GM23248 (cell line): ENCODE data around the gene IGFBP3.

Experiments
- EZH2 ChIP-seq: fragments of 200-600 bp; sonication (generic); IDR thresholded peaks from 2 replicates; pipeline ENCODE4 v1.6.1; 2018; ENCODE audit warnings: antibody characterized with exemption, mild to moderate bottlenecking; ENCODE audit not compliant: insufficient read depth, poor library complexity, severe bottlenecking
- EZH2phosphoT487 ChIP-seq: fragments of 200-600 bp; sonication (generic); IDR thresholded peaks from 2 replicates; pipeline ENCODE4 v1.6.1; 2018; ENCODE audit warnings: antibody characterized with exemption, moderate library complexity, mild to moderate bottlenecking, low read depth; ENCODE audit not compliant: insufficient read depth

GRCh38 chr7:45918556-45918955 lies 2.5 kb downstream of the IGFBP3 start:
- no peak for TF ChIP-seq EZH2phosphoT487
- TF ChIP-seq EZH2 = no peak
